ENCODE results near the gene USP1.

The USP1 gene

GRCh38 chr1:62487956-62488355 is 51.1 kb downstream of the USP1 start:
- DNase-seq = no peak

GRCh38 chr1:62492521-62492920 is 55.7 kb downstream of the USP1 start:
- no peak for DNase-seq

- no peak for DNase-seq
Observed at GRCh38 chr1:62493656-62494055, 56.8 kb downstream of the USP1 start.

GRCh38 chr1:62494137-62494536 is 57.3 kb downstream of the USP1 start:
- DNase-seq = no peak

- no peak for DNase-seq
Observed at GRCh38 chr1:62500210-62500609, 63.4 kb downstream of the USP1 start.

Data from T-helper 2 cell (primary cell).